SK-N-SH (cell line): ENCODE measurements around the gene USP46.

ENCODE experiments used
- CTCF ChIP-seq: fragments of 200-600 bp; sonication (generic); IDR thresholded peaks from 2 replicates; pipeline ENCODE4 v1.6.1; 2017; ENCODE audit warnings: antibody characterized with exemption, mild to moderate bottlenecking, moderate library complexity
- EZH2phosphoT487 ChIP-seq: fragments of 200-600 bp; sonication (generic); IDR thresholded peaks from 2 replicates; pipeline ENCODE4 v1.6.1; 2017; ENCODE audit warnings: low read depth, mixed run types, mild to moderate bottlenecking, antibody characterized with exemption, moderate library complexity, borderline replicate concordance
- MAX ChIP-seq: IDR thresholded peaks from 2 replicates; pipeline ENCODE4 v1.4.0; 2012; ENCODE audit warnings: low read depth
- NFIC ChIP-seq: IDR thresholded peaks from 2 replicates; pipeline ENCODE4 v1.4.0; 2012; ENCODE audit warnings: borderline replicate concordance
- POLR2AphosphoS5 ChIP-seq: IDR thresholded peaks from 2 replicates; pipeline ENCODE4 v1.6.1; 2012; ENCODE audit warnings: low read depth, low read length
- RAD21 ChIP-seq: IDR thresholded peaks from 2 replicates; pipeline ENCODE4 v1.6.1; 2012; ENCODE audit warnings: mild to moderate bottlenecking, low read length
- TAF1 ChIP-seq: IDR thresholded peaks from 2 replicates; pipeline ENCODE4 v1.6.1; 2012; ENCODE audit warnings: low read depth, mild to moderate bottlenecking, low read length, moderate library complexity, borderline replicate concordance
- USF2 ChIP-seq: fragments of 150-350 bp; IDR thresholded peaks from 2 replicates; pipeline ENCODE4 v1.6.1; 2017; ENCODE audit warnings: antibody characterized with exemption, low read length, low read depth, borderline replicate concordance
- YY1 ChIP-seq: IDR thresholded peaks from 2 replicates; pipeline ENCODE4 v1.4.0; 2012; ENCODE audit warnings: low read depth, mild to moderate bottlenecking

- TF ChIP-seq CTCF: no peak
- no peak for TF ChIP-seq MAX
- TF ChIP-seq USF2: no peak
- no peak for TF ChIP-seq TAF1
- TF ChIP-seq EZH2phosphoT487: no peak
- TF ChIP-seq NFIC: no peak
- no peak for TF ChIP-seq POLR2AphosphoS5
- TF ChIP-seq RAD21: no peak
- TF ChIP-seq YY1: no peak
Measured at GRCh38 chr4:52633846-52634245, 25.3 kb downstream of the USP46 start.
